Uterus (tissue), 4 donors: ENCODE results near the gene OPRD1. TPM values are rescaled to one million over a fixed set of nuclear protein-coding genes. Genes with fewer than 3 reads are reported as not detected.
"Not testable (repeated sequence)": the region's sequence is repeated elsewhere in the genome, so short reads cannot be mapped to it uniquely, and the experiment has no call there.

Source experiments
- DNase-seq, 2 donors: peaks; one replicate each; pipeline ENCODE4 v3.0.0-alpha.2; 2019 to 2020
- H3K27ac ChIP-seq, 2 donors: fragments of 200-600 bp; sonication (generic); 1 replicate in 1 of 2; 2 replicates in 1 of 2; pipeline ENCODE4 v1.5.1; 2016 to 2018
- H3K27me3 ChIP-seq, 2 donors: fragments of 200-600 bp; sonication (generic); one replicate each; pipeline ENCODE4 v1.5.1; 2018 to 2019; ENCODE audit warnings: control low read depth in 1 of 2
- H3K36me3 ChIP-seq, 2 donors: fragments of 200-600 bp; sonication (generic); one replicate each; pipeline ENCODE4 v1.5.1; 2019; ENCODE audit warnings: control low read depth in 1 of 2
- H3K4me1 ChIP-seq, 2 donors: fragments of 200-600 bp; sonication (generic); one replicate each; pipeline ENCODE4 v1.5.1; 2018 to 2019; ENCODE audit warnings: control low read depth in 1 of 2
- H3K4me3 ChIP-seq, 2 donors: fragments of 200-600 bp; sonication (generic); 1 replicate in 1 of 2; 2 replicates in 1 of 2; pipeline ENCODE4 v1.5.1; 2018 to 2019; ENCODE audit warnings: mild to moderate bottlenecking in 1 of 2
- H3K9me3 ChIP-seq, 2 donors: fragments of 200-600 bp; sonication (generic); one replicate each; pipeline ENCODE4 v1.5.1; 2019; ENCODE audit warnings: control low read depth in 1 of 2
- CTCF ChIP-seq, 4 experiments: fragments of 200-600 bp in 2 of 4; fragments of 450-650 bp in 2 of 4; sonication (generic) in 2 of 4; IDR thresholded peaks; one replicate each; pipeline ENCODE4 v1.5.1; 2016 to 2019; ENCODE audit warnings: antibody characterized with exemption in 4 of 4, mild to moderate bottlenecking in 2 of 4, moderate library complexity in 1 of 4
- POLR2A ChIP-seq, 2 donors: fragments of 450-650 bp; IDR thresholded peaks; one replicate each; pipeline ENCODE4 v1.6.1; 2016; ENCODE audit warnings: antibody characterized with exemption in 2 of 2, mild to moderate bottlenecking in 1 of 2, moderate library complexity in 1 of 2
- intact Hi-C: fragments of 100-400 bp; cut with DNase I; formaldehyde crosslinking; loops from one replicate; pipeline ENCODE4 v1.15.1; 2023; ENCODE audit warnings: low total_unique reads
- total RNA-seq, 4 donors: library from RNA; depleted of rRNA in 3 of 4; stranded (reverse); fragments of >200 nt in 3 of 4; gene quantifications; one replicate each; pipeline versions ENCODE4 v1.1.0 to v1.2.4, GENCODE V29; 2014 to 2023
- donor health status: DM: yes; HTN: yes; CAD: no.

The OPRD1 gene
- total RNA-seq, 4 donors from 2014 or later, result 0.07 TPM; not detected in 3

DNA sequence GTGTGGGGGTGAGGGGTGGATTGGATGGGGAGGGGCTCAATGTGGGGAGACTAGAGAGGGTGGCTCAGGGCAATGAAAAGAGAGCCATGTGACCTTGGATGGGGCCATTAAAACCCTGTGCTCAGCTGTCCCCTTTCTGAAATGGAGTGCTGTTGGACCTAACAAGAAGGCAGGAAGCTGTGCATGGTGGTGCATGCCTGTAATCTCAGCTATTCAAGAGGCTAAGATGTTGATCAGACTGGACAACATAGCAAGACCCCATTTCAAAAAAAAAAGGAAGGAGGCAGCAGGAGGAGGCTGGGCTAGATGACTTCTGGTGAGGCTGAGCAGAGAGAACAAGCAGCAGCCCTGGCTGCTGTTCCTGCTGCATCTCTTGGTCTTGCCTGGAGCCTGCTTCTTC lies 7.0 kb downstream of the OPRD1 start:
- Histone ChIP-seq H3K27me3 (no peaks in the 10 kb centered on the region), H3K36me3 (no peaks in the 10 kb centered on the region), H3K9me3 (no peaks in the 10 kb centered on the region), H3K27ac (no peak overlapping the region), H3K4me3 (no peak overlapping the region), H3K4me1 (no peaks in the 10 kb centered on the region)
- intact Hi-C loops, result no loop called here
- TF ChIP-seq CTCF (IDR thresholded peaks at IDR 0.05) (no peak), POLR2A (IDR thresholded peaks at IDR 0.05) (no peak)
- DNase-seq, result no peak

DNA sequence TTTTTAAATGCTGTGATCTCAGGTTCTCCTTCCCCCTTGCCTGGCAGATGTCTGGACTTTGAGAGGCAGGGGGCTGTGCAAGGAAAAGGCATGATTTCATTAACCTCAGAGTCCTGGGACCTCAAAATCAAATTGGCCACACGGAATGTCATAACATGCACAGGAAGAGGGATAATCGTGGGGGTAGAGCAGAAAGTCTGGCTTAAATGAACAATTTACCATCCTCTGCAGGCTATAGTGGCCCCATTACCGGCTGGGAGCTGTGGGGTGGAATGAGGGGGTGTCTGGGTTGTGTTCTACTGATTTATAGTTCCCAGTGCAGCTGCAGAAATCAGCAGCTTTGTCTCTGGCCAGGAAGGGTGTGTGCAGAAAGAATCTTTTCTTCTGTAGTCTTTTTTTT lies 10.8 kb downstream of the OPRD1 start:
- Histone ChIP-seq H3K4me1 (no peaks in the 10 kb centered on the region), H3K4me3 (no peak overlapping the region), H3K27me3 (no peaks in the 10 kb centered on the region), H3K9me3 (no peaks in the 10 kb centered on the region), H3K36me3 (no peaks in the 10 kb centered on the region), H3K27ac (no peak overlapping the region)
- intact Hi-C loops, result no loop called here
- no peak for TF ChIP-seq CTCF (IDR thresholded peaks at IDR 0.05)
- no peak for DNase-seq

- H3K27ac ChIP-seq, DNase-seq, H3K4me3 ChIP-seq, H3K9me3 ChIP-seq, H3K27me3 ChIP-seq, H3K36me3 ChIP-seq, intact Hi-C loops, H3K4me1 ChIP-seq: not testable (repeated sequence)
Observed at GRCh38 chr1:28824061-28824460, 12.1 kb downstream of the OPRD1 start.

DNA sequence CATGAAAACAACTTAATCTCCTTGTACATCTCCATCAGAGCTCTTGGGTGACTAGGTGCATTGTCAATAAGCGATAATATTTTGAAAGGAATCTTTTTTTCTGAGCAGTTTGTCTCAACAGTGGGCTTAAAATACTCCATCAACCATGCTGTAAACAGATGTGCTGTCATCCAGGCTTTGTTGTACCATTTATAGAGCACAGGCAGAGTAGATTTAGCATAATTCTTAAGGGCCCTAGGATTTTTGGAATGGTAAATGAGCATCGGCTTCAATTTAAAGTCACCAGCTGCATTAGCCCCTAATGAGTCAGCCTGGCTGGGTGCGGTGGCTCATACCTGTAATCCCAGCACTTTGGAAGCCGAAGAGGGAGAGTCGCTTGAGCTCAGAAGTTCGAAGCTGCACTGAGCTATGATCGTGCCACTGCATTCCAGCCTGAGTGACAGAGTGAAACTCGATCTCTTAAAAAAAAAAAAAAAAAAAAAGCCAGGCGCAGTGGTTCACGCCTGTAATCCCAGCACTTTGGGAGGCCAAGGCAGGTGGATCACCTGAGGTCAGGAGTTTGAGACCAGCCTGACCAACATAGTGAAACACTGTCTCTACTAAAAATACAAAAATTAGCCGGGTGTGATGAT lies 16.4 kb downstream of the OPRD1 start:
- DNase-seq, H3K4me3 ChIP-seq, H3K36me3 ChIP-seq, H3K4me1 ChIP-seq, H3K27me3 ChIP-seq, H3K27ac ChIP-seq, H3K9me3 ChIP-seq, intact Hi-C loops: not testable (repeated sequence)

GRCh38 chr1:28830814-28831213 lies 18.8 kb downstream of the OPRD1 start:
- H3K27me3 ChIP-seq, result no peaks in the 10 kb centered on the region
- no peaks in the 10 kb centered on the region for H3K4me1 ChIP-seq
- intact Hi-C loops, result no loop called here
- TF ChIP-seq POLR2A (IDR thresholded peaks at IDR 0.05), result no peak
- no peak for TF ChIP-seq CTCF (IDR thresholded peaks at IDR 0.05)
- no peaks in the 10 kb centered on the region for H3K36me3 ChIP-seq
- no peak overlapping the region for H3K27ac ChIP-seq
- no peak for DNase-seq
- H3K9me3 ChIP-seq, result no peaks in the 10 kb centered on the region
- H3K4me3 ChIP-seq, result no peak overlapping the region

GRCh38 chr1:28832966-28833365 lies 21.0 kb downstream of the OPRD1 start:
- H3K4me3 ChIP-seq, result no peak overlapping the region
- DNase-seq, result no peak
- no peaks in the 10 kb centered on the region for H3K36me3 ChIP-seq
- intact Hi-C loops, result no loop called here
- H3K4me1 ChIP-seq, result no peaks in the 10 kb centered on the region
- no peaks in the 10 kb centered on the region for H3K27me3 ChIP-seq
- TF ChIP-seq CTCF (IDR thresholded peaks at IDR 0.05) (no peak), POLR2A (IDR thresholded peaks at IDR 0.05) (no peak)
- no peak overlapping the region for H3K27ac ChIP-seq
- H3K9me3 ChIP-seq, result no peaks in the 10 kb centered on the region
